HEK293 (cell line): ENCODE data around the gene FAM221B.

Source experiments
- CTCF ChIA-PET: fragments of 350-600 bp; formaldehyde crosslinking; extraction: SDS; loops from one replicate; lab custom pipeline; 2021; ENCODE audit warnings: antibody characterized with exemption; lab: Yijun Ruan, JAX
- POLR2A ChIA-PET: fragments of 300-600 bp; formaldehyde crosslinking; extraction: SDS; loops from one replicate; lab custom pipeline; 2020; ENCODE audit warnings: antibody characterized with exemption, inconsistent platforms; lab: Yijun Ruan, JAX
- H3K27ac ChIP-seq: fragments of 200-500 bp; sonication (Bioruptor generic); 2 replicates; pipeline ENCODE4 v1.5.1; 2014; ENCODE audit warnings: low read depth, low read length, control low read depth, inconsistent platforms; ENCODE audit errors: extremely low read depth
- H3K36me3 ChIP-seq, 2 experiments: fragments of 200-500 bp in 1 of 2; sonication (Bioruptor generic) in 1 of 2; 1 replicate in 1 of 2; 2 replicates in 1 of 2; pipeline ENCODE4 v1.5.1; 2014 to 2017; ENCODE audit warnings: inconsistent platforms in 2 of 2, low read length in 2 of 2; ENCODE audit not compliant: control insufficient read depth in 2 of 2, insufficient read depth in 1 of 2
- H3K4me1 ChIP-seq: fragments of 200-500 bp; sonication (Bioruptor generic); 2 replicates; pipeline ENCODE4 v1.5.1; 2014; ENCODE audit warnings: mild to moderate bottlenecking, low read length, inconsistent platforms; ENCODE audit not compliant: control insufficient read depth, insufficient read depth
- H3K4me3 ChIP-seq: 2 replicates; pipeline ENCODE4 v1.5.1; 2011; ENCODE audit warnings: low read depth, mild to moderate bottlenecking, control low read depth, low read length, moderate library complexity
- H3K9me3 ChIP-seq: fragments of 200-500 bp; sonication (Bioruptor generic); 2 replicates; pipeline ENCODE4 v1.5.1; 2014; ENCODE audit warnings: low read depth, low read length, inconsistent platforms; ENCODE audit not compliant: control insufficient read depth, insufficient read depth
- KLF8 ChIP-seq: fragments of 450-650 bp; formaldehyde crosslinking; IDR thresholded peaks from 2 replicates; pipeline ENCODE4 v1.5.1; 2016; ENCODE audit warnings: missing biosample characterization, missing genetic modification characterization
- MYNN ChIP-seq: fragments of 450-650 bp; formaldehyde crosslinking; IDR thresholded peaks from 2 replicates; pipeline ENCODE4 v1.5.1; 2016; ENCODE audit warnings: missing biosample characterization, missing genetic modification characterization, borderline replicate concordance
- ZNF133 ChIP-seq: fragments of 450-650 bp; formaldehyde crosslinking; IDR thresholded peaks from 2 replicates; pipeline ENCODE4 v1.5.1; 2016; ENCODE audit warnings: missing biosample characterization, missing genetic modification characterization
- ZNF221 ChIP-seq: fragments of 450-650 bp; formaldehyde crosslinking; IDR thresholded peaks from 2 replicates; pipeline ENCODE4 v1.5.1; 2017; ENCODE audit warnings: missing biosample characterization, missing genetic modification characterization, borderline replicate concordance
- ZNF23 ChIP-seq: fragments of 450-650 bp; formaldehyde crosslinking; IDR thresholded peaks from 2 replicates; pipeline ENCODE4 v1.5.1; 2016; ENCODE audit warnings: missing biosample characterization, missing genetic modification characterization, borderline replicate concordance
- ZNF404 ChIP-seq: fragments of 450-650 bp; formaldehyde crosslinking; IDR thresholded peaks from 2 replicates; pipeline ENCODE4 v1.5.1; 2017; ENCODE audit warnings: missing biosample characterization, missing genetic modification characterization
- ZNF426 ChIP-seq: fragments of 450-650 bp; formaldehyde crosslinking; IDR thresholded peaks from 2 replicates; pipeline ENCODE4 v1.5.1; 2017; ENCODE audit warnings: missing biosample characterization, missing genetic modification characterization, mild to moderate bottlenecking, inconsistent platforms, moderate library complexity
- ZNF48 ChIP-seq: fragments of 450-650 bp; formaldehyde crosslinking; IDR thresholded peaks from 2 replicates; pipeline ENCODE4 v1.5.1; 2016; ENCODE audit warnings: missing biosample characterization, missing genetic modification characterization
- ZNF560 ChIP-seq: fragments of 450-650 bp; formaldehyde crosslinking; IDR thresholded peaks from 2 replicates; pipeline ENCODE4 v1.5.1; 2017; ENCODE audit warnings: missing biosample characterization, missing genetic modification characterization, borderline replicate concordance
- ZNF600 ChIP-seq: fragments of 450-650 bp; formaldehyde crosslinking; IDR thresholded peaks from 2 replicates; pipeline ENCODE4 v1.5.1; 2016; ENCODE audit warnings: missing biosample characterization, missing genetic modification characterization
- ZNF654 ChIP-seq: fragments of 450-650 bp; formaldehyde crosslinking; IDR thresholded peaks from 2 replicates; pipeline ENCODE4 v1.5.1; 2016; ENCODE audit warnings: low read depth, missing biosample characterization, missing genetic modification characterization
- TF ChIP-seq, protein P1 (sequence below): fragments of 450-650 bp; formaldehyde crosslinking; IDR thresholded peaks from 2 replicates; pipeline ENCODE4 v1.5.1; 2017; ENCODE audit warnings: missing biosample characterization, missing genetic modification characterization
- TF ChIP-seq, protein P2 (sequence below): fragments of 450-650 bp; formaldehyde crosslinking; IDR thresholded peaks from 2 replicates; pipeline ENCODE4 v1.5.1; 2016; ENCODE audit warnings: missing biosample characterization, missing genetic modification characterization
- TF ChIP-seq, protein P3 (sequence below): fragments of 450-650 bp; formaldehyde crosslinking; optimal IDR thresholded peaks from 2 replicates; pipeline ENCODE3; 2016; ENCODE audit warnings: missing biosample characterization, mild to moderate bottlenecking, missing genetic modification characterization
- TF ChIP-seq, protein P4 (sequence below): IDR thresholded peaks from 2 replicates; pipeline ENCODE4 v1.6.1; 2011; ENCODE audit warnings: mild to moderate bottlenecking, low read depth, low read length, borderline replicate concordance

FAM221B gene

DNA sequence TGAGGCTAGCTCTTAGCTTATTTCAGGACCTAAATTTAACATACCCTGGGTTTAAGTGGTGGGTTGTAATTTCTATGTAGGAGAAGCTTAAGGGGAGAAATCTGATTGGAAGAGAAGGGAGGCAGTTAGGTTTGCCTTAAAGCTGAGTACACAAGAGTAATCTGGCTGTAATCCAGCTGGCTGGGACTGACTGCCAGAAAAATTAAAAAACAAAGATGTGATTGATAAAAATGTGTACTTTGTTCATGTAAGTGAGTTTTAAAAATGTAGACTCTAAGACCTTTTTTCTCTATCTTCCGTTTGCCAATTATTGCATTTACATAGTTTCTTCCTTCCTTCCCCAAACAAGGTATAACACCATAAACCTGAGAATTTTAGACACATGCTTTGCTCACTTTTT lies 57.0 kb downstream of the FAM221B start:
- ChIA-PET CTCF (interaction anchor here (0.6 to 2.8 kb wide), 6 partner anchors 10 to 183 kb away, joined by 3 to 18 read pairs (median 4); no protein-coding TSS in a partner anchor), POLR2A (no interaction called here)
- no peak overlapping the region for H3K4me3 ChIP-seq
- H3K36me3 ChIP-seq, result no peaks in the 10 kb centered on the region
- peaks cover 18% of the 10 kb centered on the region for H3K4me1 ChIP-seq
- no peak overlapping the region for H3K27ac ChIP-seq
- H3K9me3 ChIP-seq, result no peaks in the 10 kb centered on the region
- TF ChIP-seq, protein P1, sequence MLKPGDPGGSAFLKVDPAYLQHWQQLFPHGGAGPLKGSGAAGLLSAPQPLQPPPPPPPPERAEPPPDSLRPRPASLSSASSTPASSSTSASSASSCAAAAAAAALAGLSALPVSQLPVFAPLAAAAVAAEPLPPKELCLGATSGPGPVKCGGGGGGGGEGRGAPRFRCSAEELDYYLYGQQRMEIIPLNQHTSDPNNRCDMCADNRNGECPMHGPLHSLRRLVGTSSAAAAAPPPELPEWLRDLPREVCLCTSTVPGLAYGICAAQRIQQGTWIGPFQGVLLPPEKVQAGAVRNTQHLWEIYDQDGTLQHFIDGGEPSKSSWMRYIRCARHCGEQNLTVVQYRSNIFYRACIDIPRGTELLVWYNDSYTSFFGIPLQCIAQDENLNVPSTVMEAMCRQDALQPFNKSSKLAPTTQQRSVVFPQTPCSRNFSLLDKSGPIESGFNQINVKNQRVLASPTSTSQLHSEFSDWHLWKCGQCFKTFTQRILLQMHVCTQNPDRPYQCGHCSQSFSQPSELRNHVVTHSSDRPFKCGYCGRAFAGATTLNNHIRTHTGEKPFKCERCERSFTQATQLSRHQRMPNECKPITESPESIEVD (tag by site-specific recombination), result peak; percentile 84
- no peak for TF ChIP-seq ZNF133 (tag by site-specific recombination)

DNA sequence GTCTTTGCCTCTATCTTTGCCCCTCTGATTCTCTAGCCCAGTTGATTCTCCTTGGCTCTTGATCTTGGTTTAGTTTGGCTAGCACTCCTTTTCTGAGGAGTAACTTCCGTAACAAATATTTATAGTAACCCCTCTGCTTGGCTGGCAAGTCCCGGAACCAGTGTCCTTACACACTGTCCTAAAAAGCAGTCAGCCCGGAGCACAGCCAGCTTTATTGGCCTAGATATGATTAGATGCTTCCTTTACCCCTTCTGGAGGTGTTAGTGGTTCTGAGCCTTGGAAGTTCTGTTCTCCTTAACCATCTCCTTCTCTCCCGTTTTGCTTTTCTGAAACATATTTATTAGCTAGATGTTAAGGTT lies 57.5 kb downstream of the FAM221B start:
- H3K9me3 ChIP-seq, result no peaks in the 10 kb centered on the region
- no peaks in the 10 kb centered on the region for H3K36me3 ChIP-seq
- H3K27ac ChIP-seq, result no peak overlapping the region
- POLR2A ChIA-PET, result interaction anchor here (0.5 kb wide), 1 partner anchor 795 kb away, joined by 4 read pairs; no protein-coding TSS in a partner anchor
- peaks cover 18% of the 10 kb centered on the region for H3K4me1 ChIP-seq
- CTCF ChIA-PET, result interaction anchor here (0.6 to 2.8 kb wide), 8 partner anchors 10 to 184 kb away, joined by 3 to 18 read pairs (median 3); no protein-coding TSS in a partner anchor
- H3K4me3 ChIP-seq, result no peak overlapping the region
- TF ChIP-seq, protein P2, sequence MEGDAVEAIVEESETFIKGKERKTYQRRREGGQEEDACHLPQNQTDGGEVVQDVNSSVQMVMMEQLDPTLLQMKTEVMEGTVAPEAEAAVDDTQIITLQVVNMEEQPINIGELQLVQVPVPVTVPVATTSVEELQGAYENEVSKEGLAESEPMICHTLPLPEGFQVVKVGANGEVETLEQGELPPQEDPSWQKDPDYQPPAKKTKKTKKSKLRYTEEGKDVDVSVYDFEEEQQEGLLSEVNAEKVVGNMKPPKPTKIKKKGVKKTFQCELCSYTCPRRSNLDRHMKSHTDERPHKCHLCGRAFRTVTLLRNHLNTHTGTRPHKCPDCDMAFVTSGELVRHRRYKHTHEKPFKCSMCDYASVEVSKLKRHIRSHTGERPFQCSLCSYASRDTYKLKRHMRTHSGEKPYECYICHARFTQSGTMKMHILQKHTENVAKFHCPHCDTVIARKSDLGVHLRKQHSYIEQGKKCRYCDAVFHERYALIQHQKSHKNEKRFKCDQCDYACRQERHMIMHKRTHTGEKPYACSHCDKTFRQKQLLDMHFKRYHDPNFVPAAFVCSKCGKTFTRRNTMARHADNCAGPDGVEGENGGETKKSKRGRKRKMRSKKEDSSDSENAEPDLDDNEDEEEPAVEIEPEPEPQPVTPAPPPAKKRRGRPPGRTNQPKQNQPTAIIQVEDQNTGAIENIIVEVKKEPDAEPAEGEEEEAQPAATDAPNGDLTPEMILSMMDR, result no peak
- TF ChIP-seq, protein P3, sequence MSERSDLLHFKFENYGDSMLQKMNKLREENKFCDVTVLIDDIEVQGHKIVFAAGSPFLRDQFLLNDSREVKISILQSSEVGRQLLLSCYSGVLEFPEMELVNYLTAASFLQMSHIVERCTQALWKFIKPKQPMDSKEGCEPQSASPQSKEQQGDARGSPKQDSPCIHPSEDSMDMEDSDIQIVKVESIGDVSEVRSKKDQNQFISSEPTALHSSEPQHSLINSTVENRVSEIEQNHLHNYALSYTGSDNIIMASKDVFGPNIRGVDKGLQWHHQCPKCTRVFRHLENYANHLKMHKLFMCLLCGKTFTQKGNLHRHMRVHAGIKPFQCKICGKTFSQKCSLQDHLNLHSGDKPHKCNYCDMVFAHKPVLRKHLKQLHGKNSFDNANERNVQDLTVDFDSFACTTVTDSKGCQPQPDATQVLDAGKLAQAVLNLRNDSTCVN (tag by site-specific recombination), result no peak
- no peak for TF ChIP-seq MYNN (tag by site-specific recombination)
- TF ChIP-seq ZNF404 (tag by site-specific recombination), result no peak
- TF ChIP-seq ZNF600 (tag by site-specific recombination), result 0 out of 2 replicates have a peak, but pooled peaks have one; percentile 9
- TF ChIP-seq, all 188 proteins: peak for 1

DNA sequence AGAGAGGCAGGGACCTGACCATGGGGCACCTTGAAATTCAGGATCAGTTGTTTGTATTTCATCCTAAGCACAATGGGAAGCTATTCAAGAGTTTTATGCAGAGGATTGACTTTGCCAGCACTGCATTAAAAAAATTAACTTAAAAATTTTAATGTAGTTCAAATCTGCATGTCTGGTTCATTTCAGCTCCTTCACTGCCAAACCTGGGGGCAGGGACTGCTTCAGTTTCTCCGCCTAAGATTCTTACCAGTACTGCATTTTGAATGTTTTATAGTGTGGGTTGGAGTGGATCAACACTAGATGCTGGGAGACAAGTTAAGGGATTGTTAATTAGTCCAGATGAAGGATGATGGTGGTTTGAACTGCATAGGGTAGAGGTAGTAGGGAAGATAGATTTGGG lies 58.8 kb downstream of the FAM221B start:
- no peaks in the 10 kb centered on the region for H3K9me3 ChIP-seq
- CTCF ChIA-PET, result interaction anchor here (0.7 to 1.5 kb wide), 5 partner anchors 12 to 217 kb away, joined by 3 to 9 read pairs (median 3); no protein-coding TSS in a partner anchor
- no peaks in the 10 kb centered on the region for H3K36me3 ChIP-seq
- peaks cover 15% of the 10 kb centered on the region for H3K4me1 ChIP-seq
- H3K4me3 ChIP-seq, result no peak overlapping the region
- TF ChIP-seq, protein P4, sequence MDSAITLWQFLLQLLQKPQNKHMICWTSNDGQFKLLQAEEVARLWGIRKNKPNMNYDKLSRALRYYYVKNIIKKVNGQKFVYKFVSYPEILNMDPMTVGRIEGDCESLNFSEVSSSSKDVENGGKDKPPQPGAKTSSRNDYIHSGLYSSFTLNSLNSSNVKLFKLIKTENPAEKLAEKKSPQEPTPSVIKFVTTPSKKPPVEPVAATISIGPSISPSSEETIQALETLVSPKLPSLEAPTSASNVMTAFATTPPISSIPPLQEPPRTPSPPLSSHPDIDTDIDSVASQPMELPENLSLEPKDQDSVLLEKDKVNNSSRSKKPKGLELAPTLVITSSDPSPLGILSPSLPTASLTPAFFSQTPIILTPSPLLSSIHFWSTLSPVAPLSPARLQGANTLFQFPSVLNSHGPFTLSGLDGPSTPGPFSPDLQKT, result no peak
- TF ChIP-seq KLF8 (tag by site-specific recombination) (no peak), ZNF48 (tag by site-specific recombination) (no peak), ZNF426 (tag by site-specific recombination) (no peak), ZNF23 (tag by site-specific recombination) (no peak), ZNF654 (tag by site-specific recombination) (no peak), ZNF221 (tag by site-specific recombination) (no peak), ZNF560 (tag by site-specific recombination) (no peak)
- POLR2A ChIA-PET, result interaction anchor here (1.3 kb wide), 1 partner anchor 9 kb away, joined by 4 read pairs; no protein-coding TSS in a partner anchor
- H3K27ac ChIP-seq, result no peak overlapping the region
